HG02623 (cell line): Measurements from ENCODE around the gene CLIC2.

Source experiments
- ATAC-seq: cut with Tn5 transposase; IDR thresholded peaks from one replicate; pipeline ENCODE4 v1.9.1; 2021; ENCODE audit warnings: moderate library complexity; ENCODE audit not compliant: unreplicated experiment

CLIC2 gene

DNA sequence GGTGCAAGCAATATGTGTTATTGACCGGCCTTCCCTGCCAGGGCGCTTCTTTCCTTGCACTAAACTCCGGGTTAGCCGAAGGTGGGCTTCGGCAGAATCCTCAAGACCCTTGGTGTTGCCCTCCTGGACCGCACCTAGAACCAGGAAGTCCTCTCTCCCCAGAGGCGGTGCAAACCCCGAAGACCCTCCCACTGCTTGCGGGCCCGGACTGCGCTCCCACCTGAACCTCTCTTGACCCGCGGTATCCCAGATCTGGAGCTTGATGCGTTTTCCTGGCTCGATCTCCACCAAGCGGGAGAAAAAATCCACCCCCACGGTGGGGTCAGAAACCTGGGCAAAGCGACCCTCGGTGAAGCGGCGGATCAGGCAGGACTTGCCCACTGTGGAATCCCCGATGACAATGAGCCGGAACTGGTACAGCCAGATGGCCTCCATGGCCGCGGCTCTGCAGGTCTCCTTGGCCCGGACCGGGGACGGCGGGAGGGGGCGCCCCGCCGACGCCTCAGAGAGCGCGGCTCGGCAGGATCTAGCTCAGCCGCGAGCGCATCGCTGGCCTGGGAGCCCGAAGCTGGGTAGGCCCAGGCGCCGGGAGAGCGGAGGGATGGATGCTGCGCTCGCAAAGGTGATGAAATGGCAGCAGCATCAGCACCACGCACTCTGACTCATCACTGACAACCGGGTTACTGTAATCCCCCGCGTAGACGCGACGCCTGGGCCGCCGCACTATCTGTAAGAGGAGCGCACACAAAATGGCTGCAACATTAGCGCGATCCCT lies 70.4 kb downstream of the CLIC2 start, which contains the start of gene RAB39B:
TSS of gene RAB39B (minus strand) at position 638 of the 775 bp plus-strand sequence. CDS start at position 435, 203 bp downstream.
- ATAC-seq: peak; percentile 93

- no peak for ATAC-seq
These were observed 71.3 kb downstream of the CLIC2 start for GRCh38 chrX:155262970-155263754.

GRCh38 chrX:155259752-155260151 lies 74.7 kb downstream of the CLIC2 start:
- no peak for ATAC-seq

GRCh38 chrX:155251391-155251790 lies 83.0 kb downstream of the CLIC2 start:
- no peak for ATAC-seq

DNA sequence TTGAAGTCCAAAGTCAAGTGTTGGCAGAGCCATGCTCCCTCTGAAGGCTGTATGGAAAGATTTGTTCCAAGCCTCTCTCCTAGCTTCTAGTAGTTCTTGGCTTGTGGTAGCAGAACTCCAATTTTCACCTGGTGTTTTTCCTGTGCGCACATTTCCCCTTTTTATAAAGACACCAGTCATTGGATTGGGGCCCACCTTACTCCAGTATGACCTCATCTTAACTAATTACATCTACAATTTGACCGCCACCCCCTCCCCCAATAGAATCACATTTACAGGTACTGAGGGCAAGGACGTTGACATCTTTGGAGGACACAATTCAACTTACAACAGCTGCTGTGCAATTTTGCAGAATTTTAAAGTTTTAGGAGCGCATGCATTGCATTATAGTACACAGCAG lies 86.9 kb downstream of the CLIC2 start:
- no peak for ATAC-seq

- ATAC-seq: no peak
These were observed 87.7 kb downstream of the CLIC2 start for GRCh38 chrX:155246748-155247147.

- no peak for ATAC-seq
These were observed 92.1 kb downstream of the CLIC2 start for GRCh38 chrX:155242300-155242699.

GRCh38 chrX:155237719-155238118 lies 96.7 kb downstream of the CLIC2 start:
- no peak for ATAC-seq

DNA sequence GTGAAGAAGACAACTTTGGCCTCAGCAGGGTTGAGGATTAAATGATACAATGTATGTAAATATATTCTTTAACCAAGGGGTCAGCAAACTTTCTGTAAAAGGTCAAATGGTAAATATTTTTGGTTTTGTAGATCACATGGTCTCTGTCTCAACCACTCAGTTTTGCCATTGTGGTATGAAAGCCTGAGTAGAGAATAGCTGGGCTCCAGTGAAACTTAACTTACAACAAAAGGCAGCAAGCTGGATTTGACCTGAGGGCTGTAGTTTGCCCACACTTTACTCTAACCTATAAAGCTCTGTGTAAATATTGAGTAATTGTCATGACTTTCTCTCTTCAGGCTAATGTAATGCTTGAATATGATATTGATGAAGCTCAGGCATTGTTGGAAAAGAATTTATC lies 98.5 kb downstream of the CLIC2 start:
- ATAC-seq: no peak

GRCh38 chrX:155231163-155231562 lies 103.3 kb downstream of the CLIC2 start:
- peak; percentile 96 for ATAC-seq
